A549 (cell line): ENCODE measurements around the gene CA10. TPM values are rescaled to one million over a fixed set of nuclear protein-coding genes. Genes with fewer than 3 reads are reported as not detected.

Source experiments
- ATAC-seq, 2 experiments: fragments of 200-7000 bp in 1 of 2; fragments of >200 bp in 1 of 2; cut with Nextera tagmentation in 1 of 2; cut with Tn5 transposase in 1 of 2; 3 replicates each; pipeline versions ENCODE4 v1.8.0 to v1.9.1; 2018 to 2020; ENCODE audit warnings: mild to moderate bottlenecking in 1 of 2, moderate library complexity in 1 of 2
- CTCF ChIA-PET: fragments of 300-600 bp; sonication (Branson Sonifier 250); formaldehyde crosslinking; extraction: SDS; loops from one replicate; lab custom pipeline; 2021; ENCODE audit warnings: antibody characterized with exemption, inconsistent platforms; lab: Yijun Ruan, JAX
- POLR2A ChIA-PET: fragments of 350-600 bp; formaldehyde crosslinking; extraction: SDS; loops from one replicate; lab custom pipeline; 2021; ENCODE audit warnings: antibody characterized with exemption, inconsistent platforms; lab: Yijun Ruan, JAX
- DNase-seq, 2 experiments: peaks; one replicate each; pipeline versions ENCODE4 v3.0.0 to v3.0.0-alpha.2; 2011 to 2016; ENCODE audit warnings: low read depth in 1 of 2, low spot score in 1 of 2
- FAIRE-seq: peaks from 2 replicates; lab custom pipeline; 2011; peaks lifted over from hg19 to GRCh38; lab: Jason Lieb, UNC
- H3K27ac ChIP-seq, 2 experiments: fragments of >200 bp; sonication (Bioruptor Twin); formaldehyde crosslinking; 3 replicates each; pipeline ENCODE4 v1.5.1; 2016 to 2017
- H3K4me1 ChIP-seq: fragments of >200 bp; sonication (Bioruptor Twin); formaldehyde crosslinking; 3 replicates; pipeline ENCODE4 v1.6.1; 2016
- H3K4me2 ChIP-seq: fragments of >200 bp; sonication (Bioruptor Twin); formaldehyde crosslinking; 3 replicates; pipeline ENCODE4 v1.6.1; 2016
- H3K4me3 ChIP-seq: fragments of >200 bp; sonication (Bioruptor Twin); formaldehyde crosslinking; 3 replicates; pipeline ENCODE4 v1.5.1; 2016
- H3K9me3 ChIP-seq: fragments of >200 bp; sonication (Bioruptor Twin); formaldehyde crosslinking; 3 replicates; pipeline ENCODE4 v1.6.1; 2016
- BHLHE40 ChIP-seq: IDR thresholded peaks from 2 replicates; pipeline ENCODE4 v1.6.1; 2012; ENCODE audit warnings: low read depth, low read length, inconsistent platforms
- CBX2 ChIP-seq: fragments of 200-600 bp; sonication (generic); IDR thresholded peaks from 2 replicates; pipeline ENCODE4 v1.6.1; 2016; ENCODE audit warnings: low read depth, mild to moderate bottlenecking, borderline replicate concordance
- CBX8 ChIP-seq: fragments of 200-600 bp; sonication (generic); IDR thresholded peaks from 2 replicates; pipeline ENCODE4 v1.6.1; 2016
- CEBPB ChIP-seq, 2 experiments: fragments of >200 bp in 1 of 2; sonication (Bioruptor Twin) in 1 of 2; formaldehyde crosslinking in 1 of 2; IDR thresholded peaks; 2 replicates each; pipeline ENCODE4 v1.6.1; 2012 to 2016
- CHD4 ChIP-seq: fragments of 200-600 bp; sonication (generic); IDR thresholded peaks from 2 replicates; pipeline ENCODE4 v1.6.1; 2016; ENCODE audit warnings: antibody characterized with exemption, mild to moderate bottlenecking, borderline replicate concordance
- ESRRA ChIP-seq: fragments of 150-350 bp; IDR thresholded peaks from 2 replicates; pipeline ENCODE4 v1.6.1; 2014; ENCODE audit warnings: mild to moderate bottlenecking, low read length, borderline replicate concordance
- FOSL2 ChIP-seq, 2 experiments: fragments of 450-650 bp in 1 of 2; fragments of >200 bp in 1 of 2; sonication (Bioruptor Twin) in 1 of 2; formaldehyde crosslinking; IDR thresholded peaks; 2 replicates each; pipeline versions ENCODE4 v1.5.0 to v1.6.1; 2016 to 2020; ENCODE audit warnings: mild to moderate bottlenecking in 1 of 2, moderate library complexity in 1 of 2
- HDAC2 ChIP-seq: fragments of 200-600 bp; sonication (generic); IDR thresholded peaks from 2 replicates; pipeline ENCODE4 v1.6.1; 2016
- KDM1A ChIP-seq: fragments of 200-600 bp; sonication (generic); IDR thresholded peaks from 2 replicates; pipeline ENCODE4 v1.6.1; 2016; ENCODE audit warnings: low read depth, mild to moderate bottlenecking
- KDM5A ChIP-seq: fragments of 200-600 bp; sonication (generic); IDR thresholded peaks from 2 replicates; pipeline ENCODE4 v1.6.1; 2016; ENCODE audit warnings: antibody characterized with exemption, mild to moderate bottlenecking
- MAZ ChIP-seq: fragments of 150-350 bp; IDR thresholded peaks from 2 replicates; pipeline ENCODE4 v1.6.1; 2014; ENCODE audit warnings: antibody characterized with exemption, low read depth, low read length, borderline replicate concordance
- MYC ChIP-seq: IDR thresholded peaks from 2 replicates; pipeline ENCODE4 v1.6.1; 2012; ENCODE audit warnings: mild to moderate bottlenecking, inconsistent platforms, low read length, improper control_type of control experiment, borderline replicate concordance
- NPAS2 ChIP-seq: fragments of 250-450 bp; sonication (Bioruptor Pico); IDR thresholded peaks from 2 replicates; pipeline ENCODE4 v1.8.0; 2022; ENCODE audit warnings: mild to moderate bottlenecking, moderate library complexity, borderline replicate concordance
- RCOR1 ChIP-seq: fragments of 150-350 bp; IDR thresholded peaks from 2 replicates; pipeline ENCODE4 v1.6.1; 2014; ENCODE audit warnings: antibody characterized with exemption, low read length, low read depth
- RFX5 ChIP-seq: fragments of 450-650 bp; IDR thresholded peaks from 2 replicates; pipeline ENCODE4 v1.7.1; 2014; ENCODE audit warnings: antibody characterized with exemption, mild to moderate bottlenecking, moderate library complexity
- RNF2 ChIP-seq: fragments of 200-600 bp; sonication (generic); IDR thresholded peaks from 2 replicates; pipeline ENCODE4 v1.6.1; 2016; ENCODE audit warnings: low read depth, mild to moderate bottlenecking, antibody characterized with exemption, moderate library complexity, borderline replicate concordance
- SREBF2 ChIP-seq: fragments of 450-650 bp; IDR thresholded peaks from 2 replicates; pipeline ENCODE4 v1.6.1; 2014; ENCODE audit warnings: mild to moderate bottlenecking, moderate library complexity
- TP53 ChIP-seq: fragments of 250-450 bp; sonication (Bioruptor Pico); IDR thresholded peaks from 2 replicates; pipeline ENCODE4 v1.5.0; 2021; ENCODE audit warnings: mild to moderate bottlenecking, moderate library complexity
- ZC3H11A ChIP-seq: fragments of 450-650 bp; IDR thresholded peaks from 2 replicates; pipeline ENCODE4 v1.6.1; 2014; ENCODE audit warnings: antibody characterized with exemption, mild to moderate bottlenecking
- WGBS: methylation state at CpG from one replicate; pipeline ENCODE4 v1.1.6; 2017; ENCODE audit errors: missing lambda C conversion rate; 5-methylcytosine and 5-hydroxymethylcytosine counted together
- polyA plus RNA-seq, 4 experiments: library from polyadenylated mRNA; depleted of rRNA in 3 of 4; stranded (reverse); fragments of >200 nt; fragmentation: RNase III in 1 of 4; extraction: RNeasy Plus Mini Kit Qiagen cat#74134 plus additional on column Dnase treatment in 1 of 4; gene quantifications; 2 replicates in 3 of 4; 3 replicates in 1 of 4; pipeline ENCODE4 v1.2.3, GENCODE V29; 2011 to 2017
- TF ChIP-seq, protein P1 (sequence below): IDR thresholded peaks from 2 replicates; pipeline ENCODE4 v1.6.1; 2012
- TF ChIP-seq, protein P2 (sequence below): fragments of 450-650 bp; IDR thresholded peaks from 2 replicates; pipeline ENCODE4 v1.6.1; 2014; ENCODE audit warnings: antibody characterized with exemption
- TF ChIP-seq, protein P3 (sequence below): IDR thresholded peaks from 2 replicates; pipeline ENCODE4 v1.6.1; 2012; ENCODE audit warnings: low read depth, borderline replicate concordance
- TF ChIP-seq, protein P4 (sequence below): fragments of >200 bp; sonication (Bioruptor Twin); formaldehyde crosslinking; IDR thresholded peaks from 2 replicates; pipeline ENCODE4 v1.6.1; 2016

CA10 gene
- polyA plus RNA-seq, 2 of the 4 experiments (the other 2 are of a cell fraction): not detected

DNA sequence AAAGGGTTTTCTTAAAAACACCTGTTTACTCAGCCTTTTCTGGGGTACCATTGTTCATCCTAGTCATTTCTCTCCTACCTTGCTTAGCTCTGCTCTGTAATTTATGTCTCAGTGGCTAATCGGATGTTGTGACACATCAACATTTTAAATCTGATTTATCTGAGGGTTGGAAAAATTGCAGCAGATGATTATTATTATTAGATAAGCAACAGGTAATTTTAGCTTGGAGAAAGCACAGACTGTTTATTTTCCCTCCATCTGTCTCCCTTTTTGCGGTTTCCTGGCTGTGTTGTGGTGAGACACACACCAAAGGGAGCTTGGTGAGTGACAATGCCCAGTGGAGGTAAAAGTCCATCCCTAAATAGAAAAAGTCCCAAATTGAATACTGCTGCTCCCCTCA is 508.3 kb downstream of the CA10 start:
- H3K27ac ChIP-seq: no peak overlapping the region
- no peak for TF ChIP-seq ZC3H11A
- TF ChIP-seq KDM1A: no peak
- DNase-seq: no peak
- no peak overlapping the region for H3K4me3 ChIP-seq
- CTCF ChIA-PET: interaction anchor here (0.8 to 1.6 kb wide), 5 partner anchors 8 to 189 kb away, joined by 3 to 6 read pairs (median 3); no protein-coding TSS in a partner anchor
- peaks cover 18% of the 10 kb centered on the region for H3K4me1 ChIP-seq
- H3K9me3 ChIP-seq: no peaks in the 10 kb centered on the region
- POLR2A ChIA-PET: no interaction called here
- 75% methylated on average over 2 of the region's 2 CpGs for WGBS
- H3K4me2 ChIP-seq: no peak overlapping the region
- no peak for ATAC-seq
- FAIRE-seq: no peak

DNA sequence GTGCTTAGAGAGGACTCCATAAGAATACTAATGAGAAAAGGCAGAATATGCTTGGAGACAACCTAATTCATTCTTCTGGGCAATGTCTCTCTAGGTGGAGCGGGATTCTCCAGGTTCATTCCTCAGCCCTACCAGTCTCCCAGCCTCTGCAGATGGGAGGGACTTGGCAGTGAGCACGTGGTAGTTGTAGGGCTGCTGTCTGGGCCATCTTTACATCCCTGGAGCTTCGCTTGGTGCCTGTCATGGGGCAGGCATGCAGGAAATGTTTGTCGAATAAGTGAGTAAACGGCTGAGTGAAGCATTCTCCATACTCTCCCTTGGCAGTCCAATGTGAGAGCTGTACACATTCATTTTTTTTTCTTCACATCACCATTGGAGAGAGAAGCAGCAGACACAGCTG is 510.7 kb downstream of the CA10 start:
- peak; percentile 91 to 95 for ATAC-seq
- 8% methylated on average over 5 of the region's 5 CpGs for WGBS

DNA sequence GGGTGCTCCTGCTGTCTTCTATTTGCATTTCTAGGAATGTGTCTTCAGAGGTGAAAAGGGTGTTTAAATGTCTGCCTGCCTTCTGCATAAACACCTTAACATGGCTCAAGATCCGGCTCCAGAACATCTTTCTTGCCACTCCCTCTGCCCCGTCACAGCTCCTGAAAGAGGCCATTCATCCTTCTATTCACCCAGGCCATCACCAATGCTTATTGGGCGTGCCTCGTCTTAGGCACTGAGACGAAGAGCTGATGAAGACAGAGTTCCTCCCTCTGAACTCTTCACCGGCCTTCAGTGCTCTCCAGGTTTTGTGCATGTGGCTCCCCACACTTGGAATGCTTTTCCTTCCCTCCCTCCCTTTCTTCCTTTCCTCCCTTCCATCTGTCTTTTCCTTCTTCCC is 511.4 kb downstream of the CA10 start:
- no peak for DNase-seq
- CTCF ChIA-PET: interaction anchor here (1.2 to 1.9 kb wide), 3 partner anchors 9 to 78 kb away, joined by 3 to 5 read pairs (median 3); no protein-coding TSS in a partner anchor
- Histone ChIP-seq H3K4me1 (peaks cover 30% of the 10 kb centered on the region), H3K4me3 (no peak overlapping the region), H3K4me2 (peak overlapping the region; percentile 35), H3K27ac (peak overlapping the region in 1 of 2 experiments; percentile 13; a peak in 1 of 6 replicates), H3K9me3 (no peaks in the 10 kb centered on the region)
- POLR2A ChIA-PET: no interaction called here
- no peak for ATAC-seq
- FAIRE-seq: no peak
- TF ChIP-seq RFX5 (no peak), MYC (no peak)
- TF ChIP-seq, protein P1, sequence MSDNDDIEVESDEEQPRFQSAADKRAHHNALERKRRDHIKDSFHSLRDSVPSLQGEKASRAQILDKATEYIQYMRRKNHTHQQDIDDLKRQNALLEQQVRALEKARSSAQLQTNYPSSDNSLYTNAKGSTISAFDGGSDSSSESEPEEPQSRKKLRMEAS: no peak
- WGBS: 76% methylated on average over 6 of the region's 6 CpGs

More for the DNA sequence above, 510.7 kb downstream of the CA10 start:
- FAIRE-seq: no peak
- POLR2A ChIA-PET: no interaction called here
- peak; percentile 49 to 84 for DNase-seq
- Histone ChIP-seq H3K27ac (no peak overlapping the region), H3K4me2 (peak overlapping the region; percentile 35)
- CTCF ChIA-PET: interaction anchor here (0.6 to 1.9 kb wide), 3 partner anchors 8 to 194 kb away, joined by 3 to 5 read pairs (median 3); no protein-coding TSS in a partner anchor
- TF ChIP-seq RNF2: no peak
- no peak for TF ChIP-seq MAZ
- TF ChIP-seq, protein P1: peak; percentile 92
- no peak for TF ChIP-seq SREBF2
- no peak for TF ChIP-seq KDM5A
- no peak for TF ChIP-seq HDAC2
- TF ChIP-seq, protein P2, sequence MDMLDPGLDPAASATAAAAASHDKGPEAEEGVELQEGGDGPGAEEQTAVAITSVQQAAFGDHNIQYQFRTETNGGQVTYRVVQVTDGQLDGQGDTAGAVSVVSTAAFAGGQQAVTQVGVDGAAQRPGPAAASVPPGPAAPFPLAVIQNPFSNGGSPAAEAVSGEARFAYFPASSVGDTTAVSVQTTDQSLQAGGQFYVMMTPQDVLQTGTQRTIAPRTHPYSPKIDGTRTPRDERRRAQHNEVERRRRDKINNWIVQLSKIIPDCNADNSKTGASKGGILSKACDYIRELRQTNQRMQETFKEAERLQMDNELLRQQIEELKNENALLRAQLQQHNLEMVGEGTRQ: peak; percentile 44
- no peak for TF ChIP-seq NPAS2 (CRISPR knock-in tag)
- no peak for TF ChIP-seq CEBPB (IDR thresholded peaks at IDR 0.05)
- no peak for TF ChIP-seq BHLHE40
- no peak for TF ChIP-seq MYC
- no peak for TF ChIP-seq FOSL2 (IDR thresholded peaks at IDR 0.05)
- peak; percentile 60 for TF ChIP-seq FOSL2 (CRISPR knock-in tag; IDR thresholded peaks at IDR 0.05)
- TF ChIP-seq, protein P3, sequence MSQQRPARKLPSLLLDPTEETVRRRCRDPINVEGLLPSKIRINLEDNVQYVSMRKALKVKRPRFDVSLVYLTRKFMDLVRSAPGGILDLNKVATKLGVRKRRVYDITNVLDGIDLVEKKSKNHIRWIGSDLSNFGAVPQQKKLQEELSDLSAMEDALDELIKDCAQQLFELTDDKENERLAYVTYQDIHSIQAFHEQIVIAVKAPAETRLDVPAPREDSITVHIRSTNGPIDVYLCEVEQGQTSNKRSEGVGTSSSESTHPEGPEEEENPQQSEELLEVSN: peak; percentile 74
- no peak for TF ChIP-seq CBX2
- TF ChIP-seq CBX8: no peak
- no peak for TF ChIP-seq CHD4
- TF ChIP-seq, protein P4, sequence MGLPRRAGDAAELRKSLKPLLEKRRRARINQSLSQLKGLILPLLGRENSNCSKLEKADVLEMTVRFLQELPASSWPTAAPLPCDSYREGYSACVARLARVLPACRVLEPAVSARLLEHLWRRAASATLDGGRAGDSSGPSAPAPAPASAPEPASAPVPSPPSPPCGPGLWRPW: no peak
- no peak for TF ChIP-seq TP53
- TF ChIP-seq ESRRA: no peak
- no peak for TF ChIP-seq RCOR1
- TF ChIP-seq, all 56 proteins: peak for 4
- Histone ChIP-seq H3K9me3 (no peaks in the 10 kb centered on the region), H3K4me3 (no peak overlapping the region), H3K4me1 (peaks cover 30% of the 10 kb centered on the region)
